AG09319 (cell line): ENCODE results near the gene CNTN4.

Source experiments
- DNase-seq: peaks from one replicate; pipeline ENCODE4 v3.0.0-alpha.2; 2010; ENCODE audit warnings: low read depth; ENCODE audit errors: extremely low read depth
- TF ChIP-seq, protein P1 (sequence below): IDR thresholded peaks from 2 replicates; pipeline ENCODE4 v1.5.1; 2011; ENCODE audit warnings: low read depth, mild to moderate bottlenecking, inconsistent platforms, low read length, moderate library complexity

The CNTN4 gene

DNA sequence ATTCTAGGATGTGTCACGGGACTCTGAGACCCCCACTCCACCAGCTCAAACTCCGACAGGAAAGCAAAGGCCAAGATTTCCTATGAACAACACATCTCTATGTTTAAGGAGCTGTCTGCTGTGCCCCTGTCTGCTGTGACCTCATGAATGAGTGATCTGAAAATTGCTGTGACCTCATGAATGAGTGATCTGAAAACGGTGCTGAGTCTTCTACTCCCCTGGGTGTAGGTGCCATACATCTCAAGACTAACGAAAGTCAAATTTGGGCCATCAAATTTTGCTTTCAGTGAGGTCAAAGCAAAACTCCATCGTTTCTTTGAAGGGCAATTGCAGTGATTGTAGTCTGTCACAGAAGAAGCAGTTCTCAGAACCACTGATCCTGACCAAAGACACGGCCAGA, 987.1 kb downstream of the CNTN4 start:
- TF ChIP-seq, protein P1, sequence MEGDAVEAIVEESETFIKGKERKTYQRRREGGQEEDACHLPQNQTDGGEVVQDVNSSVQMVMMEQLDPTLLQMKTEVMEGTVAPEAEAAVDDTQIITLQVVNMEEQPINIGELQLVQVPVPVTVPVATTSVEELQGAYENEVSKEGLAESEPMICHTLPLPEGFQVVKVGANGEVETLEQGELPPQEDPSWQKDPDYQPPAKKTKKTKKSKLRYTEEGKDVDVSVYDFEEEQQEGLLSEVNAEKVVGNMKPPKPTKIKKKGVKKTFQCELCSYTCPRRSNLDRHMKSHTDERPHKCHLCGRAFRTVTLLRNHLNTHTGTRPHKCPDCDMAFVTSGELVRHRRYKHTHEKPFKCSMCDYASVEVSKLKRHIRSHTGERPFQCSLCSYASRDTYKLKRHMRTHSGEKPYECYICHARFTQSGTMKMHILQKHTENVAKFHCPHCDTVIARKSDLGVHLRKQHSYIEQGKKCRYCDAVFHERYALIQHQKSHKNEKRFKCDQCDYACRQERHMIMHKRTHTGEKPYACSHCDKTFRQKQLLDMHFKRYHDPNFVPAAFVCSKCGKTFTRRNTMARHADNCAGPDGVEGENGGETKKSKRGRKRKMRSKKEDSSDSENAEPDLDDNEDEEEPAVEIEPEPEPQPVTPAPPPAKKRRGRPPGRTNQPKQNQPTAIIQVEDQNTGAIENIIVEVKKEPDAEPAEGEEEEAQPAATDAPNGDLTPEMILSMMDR: no peak
- DNase-seq: no peak

DNA sequence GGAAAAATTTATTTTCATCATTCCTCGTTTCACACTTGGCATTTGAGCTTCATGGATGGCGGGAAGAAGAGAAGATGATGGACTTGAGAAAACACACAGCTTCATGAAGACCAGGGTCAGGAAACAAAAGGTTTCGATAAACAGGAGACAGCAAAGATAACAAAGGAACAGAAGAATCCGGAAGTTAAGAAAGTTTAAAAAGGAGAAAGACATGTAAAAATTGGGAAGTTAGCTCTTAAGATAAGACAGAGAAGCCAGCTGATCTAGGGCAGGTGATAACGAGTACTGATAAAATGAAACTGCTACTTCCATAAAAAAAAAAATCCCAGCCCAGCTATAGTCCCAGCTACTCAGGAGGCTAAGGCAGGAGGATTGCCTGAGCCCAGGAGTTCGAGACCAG, 987.6 kb downstream of the CNTN4 start:
- TF ChIP-seq, protein P1: no peak
- no peak for DNase-seq

DNA sequence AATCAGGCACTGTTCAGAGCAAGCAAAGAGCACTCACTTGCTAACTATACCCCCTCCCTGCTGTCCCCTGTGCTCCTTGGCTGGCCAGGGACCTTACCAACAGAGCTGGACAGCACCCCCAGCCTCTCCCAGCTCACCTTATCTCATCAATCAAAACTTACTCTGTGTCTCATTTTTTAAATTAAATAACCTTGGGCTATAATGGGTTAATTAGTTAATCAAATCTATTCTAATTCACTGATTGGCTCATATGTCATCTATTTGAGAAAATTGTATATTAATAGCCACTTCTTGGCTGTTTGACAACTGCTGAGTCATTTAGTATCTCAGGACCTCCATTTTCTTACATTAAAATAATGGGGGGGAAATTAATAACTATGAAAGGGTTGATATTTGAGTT, 988.6 kb downstream of the CNTN4 start:
- TF ChIP-seq, protein P1: no peak
- DNase-seq: no peak

- TF ChIP-seq, protein P1: no peak
- DNase-seq: no peak
Measured at GRCh38 chr3:3087716-3088465, 989.2 kb downstream of the CNTN4 start.

GRCh38 chr3:3089017-3089416, 990.4 kb downstream of the CNTN4 start:
- TF ChIP-seq, protein P1: no peak
- no peak for DNase-seq

- TF ChIP-seq, protein P1: no peak
- no peak for DNase-seq
Measured at GRCh38 chr3:3097958-3098357, 999.3 kb downstream of the CNTN4 start.

- DNase-seq: no peak
- TF ChIP-seq, protein P1: no peak
Measured at GRCh38 chr3:3101660-3102458, 1003.2 kb downstream of the CNTN4 start.
